GM18517 (cell line): ENCODE results near the gene GET4.

ENCODE experiments used
- ATAC-seq: cut with Tn5 transposase; IDR thresholded peaks from one replicate; pipeline ENCODE4 v1.9.1; 2021; ENCODE audit warnings: mild to moderate bottlenecking, moderate library complexity; ENCODE audit not compliant: unreplicated experiment

GET4 gene

DNA sequence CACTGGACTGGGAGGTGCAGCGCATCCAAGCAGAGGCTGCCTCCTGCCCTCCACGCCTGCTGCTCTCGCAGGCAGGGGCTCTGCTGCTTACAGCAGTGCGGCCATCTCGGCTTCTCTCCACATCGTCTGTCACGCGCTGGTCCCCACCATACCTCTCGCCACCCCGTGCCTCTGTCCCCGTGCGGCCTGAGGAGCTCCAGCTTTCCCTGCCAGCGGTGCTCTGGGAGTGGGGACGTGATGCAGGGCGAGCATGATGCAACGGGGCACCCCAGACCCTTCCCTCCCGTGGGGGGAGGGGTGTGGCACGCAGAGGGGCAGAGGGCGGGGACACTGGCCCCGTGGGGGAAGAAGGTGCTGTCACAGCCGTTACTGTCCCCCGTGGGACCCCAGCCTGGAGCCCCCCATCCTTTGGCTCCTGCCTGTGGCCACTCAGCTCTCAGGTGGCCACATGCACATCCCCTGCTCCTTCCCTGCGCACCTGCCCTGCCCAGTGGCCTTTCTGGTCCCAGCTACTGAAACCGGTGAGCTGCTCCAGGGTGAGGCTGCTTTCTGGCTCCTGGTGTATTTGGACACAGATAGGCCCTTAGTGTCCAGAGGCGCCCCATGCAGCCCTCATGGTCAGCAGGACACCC, 9.0 kb downstream of the GET4 start:
- no peak for ATAC-seq

DNA sequence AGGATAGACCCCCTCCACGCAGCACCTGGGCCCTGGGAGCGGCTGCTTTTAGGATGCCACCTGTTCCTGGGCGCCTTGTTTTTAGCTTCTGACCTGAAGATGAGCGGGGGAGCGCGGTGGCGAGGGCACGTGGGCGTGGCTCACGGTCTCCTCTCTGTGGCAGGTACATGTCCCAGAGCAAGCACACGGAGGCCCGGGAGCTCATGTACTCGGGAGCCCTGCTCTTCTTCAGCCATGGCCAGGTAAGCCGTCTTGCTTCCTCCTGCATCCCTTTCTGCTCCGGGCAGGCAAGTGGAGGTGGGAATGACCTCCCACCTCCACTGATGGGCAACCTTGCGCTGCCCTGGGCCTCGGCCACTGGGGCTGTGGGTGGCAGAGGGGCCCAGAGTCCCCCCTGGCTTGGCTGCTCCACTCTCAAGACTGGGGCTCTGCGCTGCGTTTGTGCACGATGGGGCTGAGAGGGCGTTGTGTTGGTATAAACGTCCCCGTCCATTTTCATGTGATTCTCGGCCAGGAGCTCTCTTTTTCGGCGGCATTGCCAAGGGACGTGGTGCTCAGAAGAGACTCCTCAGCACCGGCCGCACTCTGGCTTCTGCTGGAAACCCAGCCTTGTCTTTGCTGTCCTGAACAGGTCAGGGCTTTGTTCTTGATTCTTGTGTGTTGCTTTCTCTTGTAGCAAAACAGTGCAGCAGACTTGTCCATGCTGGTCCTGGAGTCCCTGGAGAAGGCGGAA, 9.7 kb downstream of the GET4 start:
- no peak for ATAC-seq

DNA sequence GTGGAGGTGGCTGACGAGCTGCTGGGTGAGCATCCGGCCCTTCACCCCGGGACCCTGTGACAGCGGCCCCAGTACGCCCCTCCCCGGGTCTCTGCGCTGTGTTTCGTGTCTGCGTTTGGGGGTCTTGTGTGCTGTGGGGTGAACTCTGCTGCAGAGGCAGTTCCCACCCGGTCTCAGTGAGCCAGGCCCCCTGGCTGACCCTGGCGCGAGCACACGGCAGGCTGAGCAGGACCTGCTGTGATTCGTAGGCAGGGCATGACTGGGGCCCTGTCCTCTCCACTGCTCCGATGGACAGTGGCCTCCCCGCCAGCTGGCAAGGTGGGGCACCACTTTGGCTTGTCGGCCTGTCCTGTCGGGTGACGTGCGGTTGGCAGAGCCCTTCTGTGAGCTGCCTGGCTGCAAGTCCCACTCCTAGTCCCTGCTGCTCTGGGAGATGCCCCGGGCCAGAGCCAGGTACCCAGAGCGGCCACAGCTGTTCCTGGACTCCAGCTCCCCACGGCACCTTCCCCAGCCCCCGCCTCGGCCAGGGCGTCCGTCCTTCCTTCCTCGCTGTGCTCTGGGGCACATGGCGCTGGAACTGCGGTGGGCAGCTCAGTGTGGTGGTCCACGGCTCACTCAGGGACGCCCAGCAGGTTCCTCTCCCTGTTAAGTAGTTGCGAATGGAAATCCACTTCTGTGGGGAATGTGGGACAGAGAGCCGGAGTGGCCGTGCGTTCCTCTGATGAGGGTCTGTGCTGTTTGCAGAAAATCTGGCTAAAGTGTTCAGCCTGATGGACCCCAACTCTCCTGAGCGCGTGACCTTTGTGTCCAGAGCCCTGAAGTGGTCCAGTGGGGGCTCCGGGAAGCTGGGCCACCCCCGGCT, 10.5 kb downstream of the GET4 start:
- no peak for ATAC-seq

DNA sequence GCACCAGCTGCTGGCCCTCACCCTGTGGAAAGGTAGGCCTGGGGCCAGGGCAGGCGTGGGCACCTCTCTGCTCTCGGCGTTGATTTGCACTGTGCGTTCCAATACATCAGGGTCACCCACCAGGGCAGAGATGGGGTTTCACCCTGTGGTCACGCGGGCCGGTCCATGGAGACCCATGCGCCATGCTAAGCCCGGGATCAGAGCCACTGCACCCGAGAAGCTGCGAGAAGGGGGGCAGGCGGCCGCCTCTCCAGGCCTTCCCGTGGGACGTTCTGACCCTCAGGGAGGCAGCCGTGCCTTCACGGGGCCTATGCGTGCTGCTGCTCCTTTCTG, 11.1 kb downstream of the GET4 start:
- no peak for ATAC-seq

DNA sequence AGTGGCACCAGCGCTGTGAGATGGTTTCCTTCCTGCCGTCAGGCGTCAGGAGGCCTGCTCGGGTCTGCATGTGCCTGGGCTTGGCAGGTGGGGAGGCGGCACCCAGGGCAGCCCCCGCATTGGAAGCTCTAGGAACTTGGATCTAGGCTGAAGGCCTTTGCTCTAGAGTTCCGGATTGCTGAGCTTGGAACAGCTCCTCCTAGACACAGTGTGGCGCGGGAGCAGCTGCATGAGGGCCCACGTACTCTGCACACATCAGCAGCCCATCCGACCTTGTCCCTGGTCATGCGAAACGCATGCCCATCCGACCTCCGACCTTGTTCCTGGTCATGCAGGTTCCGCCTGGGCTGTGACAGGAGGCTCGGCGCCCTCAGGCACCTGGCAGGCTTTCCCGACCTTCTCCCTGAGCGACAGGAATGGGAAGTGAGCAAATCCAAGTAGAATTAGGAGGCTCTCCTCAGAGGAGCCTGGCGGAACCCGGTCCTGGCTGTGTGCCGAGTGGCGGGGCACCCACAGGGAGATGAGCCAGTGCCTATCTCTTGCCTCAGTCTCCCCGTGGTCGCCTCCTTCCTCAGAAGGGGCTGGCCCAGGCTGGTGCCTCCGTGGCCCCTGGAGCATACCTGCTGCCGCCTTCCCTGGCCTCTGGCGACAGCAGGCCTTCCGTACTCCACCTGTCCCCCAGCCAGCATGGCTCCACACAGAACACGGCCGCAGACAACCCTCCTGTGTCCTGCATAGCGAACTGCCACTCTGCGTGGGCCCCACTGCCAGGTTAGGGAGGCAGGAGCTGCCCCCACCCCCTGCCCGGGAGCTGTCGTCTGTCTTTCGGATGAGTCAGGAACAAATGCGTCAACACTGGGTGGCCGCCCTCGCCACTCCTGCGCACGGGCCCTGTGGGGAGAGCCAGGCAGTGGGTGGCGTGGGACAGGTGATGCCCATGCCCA, 12.0 kb downstream of the GET4 start:
- ATAC-seq = no peak

DNA sequence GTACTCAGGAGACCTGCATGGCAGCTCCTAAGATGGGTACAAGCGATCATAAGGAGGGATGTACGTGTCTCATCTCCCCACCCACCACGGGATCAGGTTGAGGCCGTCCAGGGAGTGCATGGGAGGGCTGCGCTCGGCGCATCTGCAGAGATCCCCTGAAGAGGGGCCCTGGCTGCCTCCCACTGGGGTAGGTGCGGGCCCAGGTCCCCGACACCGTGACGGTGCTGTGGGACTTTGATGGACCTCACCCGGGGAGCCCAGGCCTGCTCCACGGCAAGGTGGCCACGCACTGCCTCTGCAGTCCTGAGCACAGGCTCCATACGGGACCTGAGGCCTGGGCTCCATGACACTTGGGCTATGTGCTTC, 12.7 kb downstream of the GET4 start:
- ATAC-seq = no peak

DNA sequence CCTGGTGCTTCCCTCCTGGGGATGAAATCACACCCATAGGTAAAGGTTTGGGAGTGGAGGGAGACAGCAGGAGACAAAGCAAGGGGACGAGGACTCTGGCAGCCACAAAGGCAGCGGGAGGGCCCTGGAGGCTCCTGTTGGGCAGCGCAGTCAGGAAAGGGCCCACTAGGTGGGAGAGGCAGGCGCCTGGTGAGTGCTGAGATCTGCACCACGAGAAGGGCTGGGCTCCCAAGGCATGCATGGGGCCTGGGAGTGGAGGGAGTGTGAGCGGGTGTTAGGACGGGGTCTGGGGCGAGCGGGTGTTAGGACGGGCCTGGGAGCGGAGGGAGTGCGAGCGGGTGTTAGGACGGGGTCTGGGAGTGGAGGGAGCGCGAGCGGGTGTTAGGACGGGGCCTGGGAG, 13.0 kb downstream of the GET4 start:
- no peak for ATAC-seq

DNA sequence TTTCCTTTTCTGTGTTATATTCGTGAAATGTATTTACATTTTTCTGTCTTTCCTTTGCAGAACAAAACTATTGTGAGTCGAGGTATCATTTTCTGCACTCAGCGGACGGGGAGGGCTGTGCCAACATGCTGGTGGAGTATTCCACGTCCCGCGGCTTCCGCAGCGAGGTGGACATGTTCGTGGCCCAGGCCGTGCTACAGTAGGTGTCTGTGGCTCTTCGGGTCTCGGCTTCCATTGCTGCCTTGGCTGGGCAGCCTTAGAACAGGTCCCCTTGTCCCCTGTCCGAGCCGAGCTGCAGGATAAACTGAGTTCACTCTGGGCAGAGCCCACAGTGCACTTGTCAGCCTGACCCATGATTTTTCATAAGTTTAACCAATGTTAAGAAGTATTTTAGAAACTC, 14.5 kb downstream of the GET4 start:
- no peak for ATAC-seq

DNA sequence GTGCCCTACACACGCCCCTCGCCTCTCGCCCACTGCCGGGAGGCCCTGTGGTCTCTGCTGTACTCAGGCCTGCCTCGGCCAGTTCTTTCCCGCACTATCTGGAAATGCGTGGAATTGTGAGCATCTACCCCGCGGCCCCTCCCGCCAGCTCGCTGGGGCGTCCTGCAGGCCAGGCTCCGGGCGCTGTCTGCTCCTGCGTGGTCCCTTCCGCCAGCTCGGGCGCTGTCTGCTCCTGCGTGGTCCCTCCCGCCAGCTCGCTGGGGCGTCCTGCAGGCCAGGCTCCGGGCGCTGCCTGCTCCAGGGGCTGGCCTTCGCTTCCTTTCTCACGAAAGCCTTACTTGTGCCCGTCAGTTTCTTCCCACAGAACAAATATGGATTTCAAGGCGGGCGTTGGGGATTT, 14.9 kb downstream of the GET4 start:
- ATAC-seq = no peak

DNA sequence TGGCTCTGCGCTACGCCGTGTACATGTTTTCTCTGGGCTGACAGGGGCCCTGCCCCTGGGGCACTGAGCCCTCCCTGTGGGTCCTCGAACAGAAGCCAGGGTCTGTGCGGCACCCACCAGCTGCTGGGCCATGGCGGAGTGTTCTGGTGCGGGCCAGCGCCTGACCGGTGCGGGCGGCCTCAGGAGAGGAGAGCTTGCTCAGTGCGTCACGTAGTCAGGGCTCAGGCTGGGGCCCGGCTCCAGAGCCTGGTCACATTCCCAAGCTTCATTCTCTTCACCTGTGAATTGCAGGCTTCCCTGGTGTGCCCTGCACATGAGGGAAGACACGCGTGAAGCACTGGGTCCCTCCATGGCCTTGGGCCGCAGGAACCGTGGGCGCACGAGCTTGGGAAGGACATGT, 15.5 kb downstream of the GET4 start:
- ATAC-seq = no peak

DNA sequence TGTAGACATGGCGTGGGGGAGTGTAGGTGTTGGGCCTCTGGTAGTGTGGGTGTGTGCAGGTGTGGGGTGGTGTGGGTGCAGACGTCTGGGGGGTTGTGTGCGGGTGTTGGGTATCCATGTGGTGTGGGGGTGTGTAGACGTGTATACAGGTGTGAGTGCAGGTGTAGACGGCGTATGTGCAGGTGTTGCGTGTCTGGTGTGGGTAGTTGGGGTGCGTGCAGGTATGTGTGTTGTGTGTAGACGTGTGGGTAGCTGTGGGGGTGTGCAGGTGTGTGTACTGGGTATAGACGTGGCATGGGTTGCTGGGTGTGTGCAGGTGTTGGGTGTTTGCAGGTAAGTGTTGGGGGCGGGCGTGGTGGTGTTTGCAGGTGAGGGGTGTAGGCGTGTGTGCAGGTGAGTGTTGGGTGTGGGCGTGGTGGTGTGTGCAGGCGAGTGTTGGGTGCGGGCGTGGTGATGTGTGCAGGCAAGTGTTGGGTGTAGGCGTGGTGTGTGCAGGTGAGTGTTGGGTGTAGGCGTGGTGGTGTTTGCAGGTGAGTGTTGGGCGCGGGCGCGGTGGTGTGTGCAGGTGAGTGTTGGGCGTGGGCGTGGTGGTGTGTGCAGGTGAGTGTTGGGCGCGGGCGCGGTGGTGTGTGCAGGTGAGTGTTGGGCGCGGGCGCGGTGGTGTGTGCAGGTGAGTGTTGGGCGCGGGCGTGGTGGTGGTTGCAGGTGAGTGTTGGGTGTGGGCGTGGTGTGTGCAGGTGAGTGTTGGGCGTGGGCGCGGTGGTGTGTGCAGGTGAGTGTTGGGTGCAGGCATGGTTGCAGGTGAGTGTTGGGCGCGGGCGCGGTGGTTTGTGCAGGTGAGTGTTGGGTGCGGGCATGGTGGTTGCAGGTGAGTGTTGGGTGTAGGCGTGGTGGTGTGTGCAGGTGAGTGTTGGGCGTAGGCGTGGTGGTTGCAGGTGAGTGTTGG, 16.6 kb downstream of the GET4 start:
- no peak for ATAC-seq

DNA sequence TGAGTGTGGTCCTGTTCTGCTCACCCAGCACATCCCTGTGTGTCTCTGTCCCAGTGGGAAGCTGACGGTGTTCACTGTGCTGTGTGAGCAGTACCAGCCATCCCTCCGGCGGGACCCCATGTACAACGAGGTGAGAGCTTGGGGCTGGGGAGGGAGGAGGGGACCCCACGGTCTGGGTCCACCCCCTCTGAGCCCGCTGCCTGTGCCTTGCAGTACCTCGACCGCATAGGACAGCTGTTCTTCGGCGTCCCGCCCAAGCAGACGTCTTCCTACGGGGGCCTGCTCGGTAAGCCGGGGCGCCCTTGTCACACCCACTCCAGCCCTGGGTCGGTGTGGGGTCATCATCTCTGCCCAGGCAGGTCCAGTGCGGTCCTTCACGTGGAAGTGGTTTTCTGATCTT, 17.3 kb downstream of the GET4 start:
- no peak for ATAC-seq

DNA sequence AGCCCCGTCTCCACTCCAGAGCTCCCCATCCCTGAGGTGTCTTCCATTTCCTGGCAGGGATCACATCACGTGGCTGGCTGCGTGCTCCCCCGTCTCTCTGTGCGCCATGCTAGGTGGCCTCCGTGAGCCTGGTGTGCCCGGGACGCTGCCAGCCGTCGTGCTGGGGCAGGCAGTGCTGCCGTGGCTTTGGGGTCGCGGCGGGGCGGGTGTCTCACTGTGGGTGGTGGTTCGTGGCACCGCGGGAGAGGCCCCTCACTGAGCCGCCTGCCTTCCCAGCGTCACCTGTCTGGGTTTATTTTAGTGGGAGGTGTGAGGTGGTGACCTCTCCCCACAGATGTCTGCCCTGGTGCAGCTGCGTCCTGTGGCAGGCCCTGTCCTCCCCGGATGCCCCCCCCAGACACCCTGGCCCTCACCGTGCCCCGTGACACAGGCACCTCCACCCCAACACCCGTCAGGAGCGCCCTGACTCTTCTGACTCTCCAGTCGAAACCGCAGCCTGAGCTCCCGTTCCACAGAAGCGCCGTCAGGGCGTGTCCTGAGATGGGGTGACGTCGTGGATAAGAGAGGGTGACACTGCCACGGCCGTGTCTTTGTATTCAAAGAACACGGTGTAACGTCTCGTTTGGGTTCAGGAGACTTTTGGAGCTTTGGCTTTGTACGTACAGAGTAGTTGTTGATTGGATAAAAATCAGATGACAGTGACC, 18.0 kb downstream of the GET4 start:
- no peak for ATAC-seq

DNA sequence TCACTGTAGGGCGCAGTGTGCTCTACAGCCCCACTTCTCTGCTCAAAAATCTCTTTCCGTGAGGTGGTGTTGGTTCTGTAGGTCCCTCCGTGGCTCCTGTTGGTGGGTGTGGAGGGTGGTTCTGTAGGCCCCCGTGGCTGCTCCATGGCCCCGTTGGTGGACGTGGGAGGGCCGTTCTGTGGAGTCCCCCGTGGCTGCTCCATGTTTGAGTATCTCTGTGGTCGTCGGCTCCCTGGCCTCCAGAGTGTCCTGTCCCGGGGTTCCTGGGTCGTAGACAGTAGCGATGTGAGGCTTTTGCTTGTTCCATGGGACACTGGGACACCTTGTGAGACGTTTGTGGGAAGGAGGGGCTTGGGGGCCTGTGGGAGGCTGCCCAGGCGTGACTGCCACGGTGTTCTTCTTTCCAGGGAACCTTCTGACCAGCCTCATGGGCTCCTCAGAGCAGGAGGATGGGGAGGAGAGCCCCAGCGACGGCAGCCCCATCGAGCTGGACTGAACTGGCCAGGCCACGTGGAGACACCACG, 18.6 kb downstream of the GET4 start:
- no peak for ATAC-seq

DNA sequence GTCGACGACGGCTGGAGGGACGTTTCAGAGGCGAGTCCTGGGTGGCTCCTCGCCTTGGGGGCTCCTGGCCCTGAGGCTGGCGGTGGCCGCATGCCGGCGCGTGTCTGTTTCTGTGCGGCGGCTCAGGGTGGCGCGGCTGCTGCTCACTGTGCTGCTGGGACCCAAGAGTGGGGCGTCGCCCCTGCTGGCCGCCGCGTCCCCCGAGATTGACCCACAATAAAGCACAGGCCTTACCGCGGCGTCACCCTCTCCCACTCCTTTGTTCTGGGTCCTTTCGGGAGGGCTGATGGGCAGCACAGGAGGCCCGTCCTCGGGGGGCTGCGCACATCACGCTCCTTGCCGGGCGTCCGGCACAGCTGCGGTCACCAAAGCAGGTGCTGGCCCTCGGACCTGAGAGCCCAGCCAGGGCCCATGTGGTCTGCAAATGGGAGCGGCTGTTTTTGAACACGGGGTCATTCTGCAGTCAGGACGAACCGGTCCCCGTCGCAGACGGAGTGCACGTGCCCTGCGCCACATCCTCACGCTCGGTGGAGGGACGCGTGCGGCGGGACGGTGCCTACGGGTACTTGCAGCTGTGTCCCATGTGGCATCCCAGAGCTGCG, 19.2 kb downstream of the GET4 start:
- ATAC-seq = no peak

DNA sequence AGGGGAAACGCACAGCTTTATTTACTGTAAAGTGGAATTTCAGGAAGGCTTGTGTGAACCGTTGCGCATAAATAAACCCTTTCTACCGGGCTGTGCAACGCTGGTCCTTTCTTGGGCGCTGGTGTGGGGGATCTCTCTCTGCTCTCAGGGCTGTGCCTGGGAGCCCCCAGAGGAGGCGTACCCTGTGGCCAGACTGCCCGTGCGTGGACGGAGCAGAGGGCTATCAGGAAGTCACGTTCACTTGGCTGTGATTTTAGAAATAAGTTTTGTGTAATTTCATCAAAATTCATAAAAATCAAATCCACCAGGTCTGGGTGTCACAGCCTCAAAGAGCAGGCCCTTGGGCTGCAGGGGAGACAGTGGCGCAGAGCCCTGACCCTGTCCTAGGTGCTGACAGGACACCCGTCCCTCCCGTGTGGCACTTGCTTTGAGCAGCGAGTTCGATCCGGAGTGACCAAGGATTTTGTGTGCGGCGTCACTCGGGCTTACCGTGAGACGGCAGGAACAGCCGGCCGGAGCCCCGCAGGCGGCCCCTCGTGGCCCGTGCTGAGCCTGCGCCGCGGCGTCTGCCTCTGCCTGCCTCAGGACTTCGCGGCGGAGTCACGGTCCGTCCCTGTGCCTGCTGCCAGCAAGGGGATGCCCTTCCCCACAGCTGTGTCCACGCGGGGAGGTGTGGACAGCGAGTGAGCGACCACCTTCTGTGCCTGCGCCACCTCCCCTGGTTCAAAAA, 20.2 kb downstream of the GET4 start:
- ATAC-seq = no peak

DNA sequence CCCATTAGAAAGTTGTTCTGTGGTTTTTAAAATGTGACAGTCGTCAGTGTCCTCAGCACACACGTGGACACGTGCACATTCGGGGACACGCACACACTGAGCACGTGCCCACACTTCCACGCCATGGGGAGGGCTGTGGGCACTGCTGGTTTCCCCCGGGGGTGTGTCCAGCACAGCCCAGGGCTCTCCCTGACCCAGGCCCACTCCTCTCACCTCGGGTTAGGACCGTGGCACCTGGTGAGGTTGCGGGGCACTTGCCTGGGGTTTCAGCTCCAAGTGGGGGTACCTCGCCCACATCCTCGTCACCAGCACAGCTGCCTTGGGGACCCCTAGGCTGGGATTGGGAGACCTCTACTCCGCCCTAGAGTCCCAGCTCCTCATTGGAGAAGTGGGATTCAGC, 20.7 kb downstream of the GET4 start:
- no peak for ATAC-seq

DNA sequence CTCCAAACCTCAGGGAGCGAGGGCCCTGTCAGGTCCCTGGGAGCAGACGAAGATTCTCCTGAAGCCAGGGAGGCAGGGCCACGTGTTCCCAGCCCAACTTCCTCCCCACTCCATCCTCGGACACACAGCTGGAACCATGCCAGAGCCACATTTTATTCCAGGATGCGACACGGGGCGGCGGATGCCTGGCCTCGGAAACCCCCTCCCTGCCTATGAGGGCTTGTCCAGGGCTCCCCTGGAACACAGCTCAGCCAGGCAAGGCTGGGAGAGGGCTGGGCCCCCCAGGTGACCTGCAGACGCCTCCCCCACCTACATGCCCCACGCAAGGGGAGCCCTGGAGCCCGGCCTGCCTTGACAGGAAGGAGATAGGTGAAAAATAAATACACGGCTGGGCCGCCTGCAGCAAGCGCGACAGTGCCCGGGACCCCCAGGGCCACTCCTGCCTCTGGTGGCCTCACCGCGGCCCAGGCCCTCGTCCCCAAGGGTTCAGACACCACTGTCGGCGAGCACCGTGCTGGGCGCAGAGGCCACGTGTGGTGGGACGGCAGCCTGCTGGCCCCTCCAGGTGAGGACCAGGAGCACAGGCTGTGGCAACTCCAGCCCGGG, 21.5 kb downstream of the GET4 start:
- ATAC-seq = no peak
